DND-41 (cell line): ENCODE results near the gene ELN.

ENCODE experiments used
- ATAC-seq: fragments of 200-7000 bp; cut with Tn5 transposase; 3 replicates; pipeline ENCODE4 v1.9.1; 2021; ENCODE audit warnings: low read depth; ENCODE audit not compliant: insufficient read depth
- DNase-seq: peaks from one replicate; pipeline ENCODE4 v3.0.0-alpha.2; 2020
- H2AFZ ChIP-seq: 2 replicates; pipeline ENCODE4 v1.6.0; 2012; ENCODE audit warnings: low read depth, low read length
- H3K27ac ChIP-seq: 2 replicates; pipeline ENCODE4 v1.5.1; 2012; ENCODE audit warnings: low read length, inconsistent platforms
- H3K27me3 ChIP-seq: fragments of 200-600 bp; sonication (generic); 2 replicates; pipeline ENCODE4 v1.6.0; 2012; ENCODE audit warnings: low read length, mild to moderate bottlenecking, inconsistent platforms; ENCODE audit not compliant: insufficient read depth, poor library complexity
- H3K36me3 ChIP-seq: 2 replicates; pipeline ENCODE4 v1.5.1; 2012; ENCODE audit warnings: low read length, inconsistent platforms; ENCODE audit not compliant: insufficient read depth
- H3K4me1 ChIP-seq: 2 replicates; pipeline ENCODE4 v1.5.1; 2012; ENCODE audit warnings: mild to moderate bottlenecking, low read length; ENCODE audit not compliant: insufficient read depth
- H3K4me2 ChIP-seq: 2 replicates; pipeline ENCODE4 v1.6.0; 2012; ENCODE audit warnings: mild to moderate bottlenecking, moderate library complexity, low read length, inconsistent platforms; ENCODE audit not compliant: insufficient read depth
- H3K4me3 ChIP-seq, 2 experiments: fragments of 200-600 bp in 1 of 2; shearing (Covaris generic) in 1 of 2; 2 replicates each; pipeline ENCODE4 v1.5.1; 2012 to 2016; ENCODE audit warnings: inconsistent platforms in 2 of 2, low read length in 2 of 2, mild to moderate bottlenecking in 2 of 2, low read depth in 1 of 2, moderate library complexity in 1 of 2
- H3K79me2 ChIP-seq: 2 replicates; pipeline ENCODE4 v1.6.0; 2012; ENCODE audit warnings: low read length, inconsistent platforms; ENCODE audit not compliant: insufficient read depth
- H3K9ac ChIP-seq: 2 replicates; pipeline ENCODE4 v1.6.0; 2012; ENCODE audit warnings: low read depth, mild to moderate bottlenecking, inconsistent platforms, low read length, moderate library complexity
- H3K9me3 ChIP-seq: 2 replicates; pipeline ENCODE4 v1.5.1; 2012; ENCODE audit warnings: low read length, moderate library complexity, mild to moderate bottlenecking, inconsistent platforms; ENCODE audit not compliant: insufficient read depth, severe bottlenecking
- H4K20me1 ChIP-seq: 2 replicates; pipeline ENCODE4 v1.6.0; 2012; ENCODE audit warnings: low read length; ENCODE audit not compliant: insufficient read depth
- EZH2 ChIP-seq: IDR thresholded peaks from 3 replicates; pipeline ENCODE4 v1.6.1; 2012; ENCODE audit warnings: borderline replicate concordance, low read depth, mild to moderate bottlenecking, moderate library complexity, low read length, inconsistent platforms; ENCODE audit not compliant: severe bottlenecking
- TF ChIP-seq, protein P1 (sequence below): IDR thresholded peaks from 2 replicates; pipeline ENCODE4 v1.5.1; 2012; ENCODE audit warnings: borderline replicate concordance, low read length, moderate library complexity, mild to moderate bottlenecking; ENCODE audit not compliant: poor library complexity, severe bottlenecking; ENCODE audit errors: extremely low read depth

The ELN gene

DNA sequence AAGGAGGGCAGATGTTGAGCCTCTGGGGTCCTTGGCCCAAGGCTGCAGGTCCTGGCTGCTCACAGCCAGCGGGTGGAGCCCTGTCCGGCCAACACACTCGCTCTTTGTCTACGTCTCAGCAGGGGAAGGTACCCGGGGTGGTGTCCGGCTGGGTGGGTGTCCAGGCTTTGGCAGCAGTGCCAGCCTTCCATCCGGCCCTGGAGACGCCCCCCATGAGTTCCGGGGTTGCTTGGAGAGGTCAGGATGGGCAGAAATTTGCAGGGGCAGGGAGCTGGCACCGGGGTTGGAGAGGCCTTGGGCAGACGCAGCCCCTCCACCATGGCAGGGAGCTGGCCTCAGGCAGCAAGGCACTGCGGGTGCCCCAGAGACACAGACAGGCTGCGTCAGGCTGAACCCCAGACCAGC, 42.2 kb upstream of the ELN start:
- no peaks in the 10 kb centered on the region for H4K20me1 ChIP-seq
- H3K79me2 ChIP-seq: no peaks in the 10 kb centered on the region
- H2AFZ ChIP-seq: no peak overlapping the region

DNA sequence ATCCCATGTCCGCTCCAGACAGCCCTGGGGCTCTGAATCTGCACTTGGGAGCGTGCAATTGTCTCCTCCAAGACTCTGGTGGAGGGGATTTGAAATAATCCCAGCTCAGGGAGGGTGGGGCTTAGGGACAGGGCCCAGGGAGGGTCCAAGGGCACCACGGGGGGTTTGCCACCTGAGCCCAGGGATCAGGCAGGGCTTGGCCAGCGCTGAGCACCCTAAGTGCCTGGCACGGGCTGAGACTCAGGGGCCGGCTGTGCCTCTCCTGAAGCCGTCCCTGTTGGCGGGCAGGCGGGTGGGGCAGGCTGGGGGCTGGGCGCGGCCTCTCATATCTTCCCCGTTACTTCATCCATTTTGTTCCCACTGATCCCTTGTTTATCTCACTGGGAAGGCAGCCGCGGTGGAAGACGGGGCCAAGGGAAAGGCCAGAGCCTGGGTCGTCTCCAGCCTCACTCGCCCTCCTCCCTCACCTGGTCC, 41.8 kb upstream of the ELN start:
- ATAC-seq (no peak), DNase-seq (no peak)
- no peak overlapping the region for H3K27ac ChIP-seq
- H3K9ac ChIP-seq: no peak overlapping the region
- TF ChIP-seq, protein P1, sequence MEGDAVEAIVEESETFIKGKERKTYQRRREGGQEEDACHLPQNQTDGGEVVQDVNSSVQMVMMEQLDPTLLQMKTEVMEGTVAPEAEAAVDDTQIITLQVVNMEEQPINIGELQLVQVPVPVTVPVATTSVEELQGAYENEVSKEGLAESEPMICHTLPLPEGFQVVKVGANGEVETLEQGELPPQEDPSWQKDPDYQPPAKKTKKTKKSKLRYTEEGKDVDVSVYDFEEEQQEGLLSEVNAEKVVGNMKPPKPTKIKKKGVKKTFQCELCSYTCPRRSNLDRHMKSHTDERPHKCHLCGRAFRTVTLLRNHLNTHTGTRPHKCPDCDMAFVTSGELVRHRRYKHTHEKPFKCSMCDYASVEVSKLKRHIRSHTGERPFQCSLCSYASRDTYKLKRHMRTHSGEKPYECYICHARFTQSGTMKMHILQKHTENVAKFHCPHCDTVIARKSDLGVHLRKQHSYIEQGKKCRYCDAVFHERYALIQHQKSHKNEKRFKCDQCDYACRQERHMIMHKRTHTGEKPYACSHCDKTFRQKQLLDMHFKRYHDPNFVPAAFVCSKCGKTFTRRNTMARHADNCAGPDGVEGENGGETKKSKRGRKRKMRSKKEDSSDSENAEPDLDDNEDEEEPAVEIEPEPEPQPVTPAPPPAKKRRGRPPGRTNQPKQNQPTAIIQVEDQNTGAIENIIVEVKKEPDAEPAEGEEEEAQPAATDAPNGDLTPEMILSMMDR: no peak
- no peak for TF ChIP-seq EZH2
- no peaks in the 10 kb centered on the region for H3K36me3 ChIP-seq
- H3K4me3 ChIP-seq: no peak overlapping the region
- H3K9me3 ChIP-seq: no peaks in the 10 kb centered on the region
- no peaks in the 10 kb centered on the region for H3K4me1 ChIP-seq
- no peaks in the 10 kb centered on the region for H3K79me2 ChIP-seq
- H3K4me2 ChIP-seq: no peak overlapping the region
- no peaks in the 10 kb centered on the region for H4K20me1 ChIP-seq
- H2AFZ ChIP-seq: no peak overlapping the region
- H3K27me3 ChIP-seq: no peaks in the 10 kb centered on the region

More for the DNA sequence above, 42.2 kb upstream of the ELN start:
- ATAC-seq (no peak), DNase-seq (no peak)
- H3K9me3 ChIP-seq: no peaks in the 10 kb centered on the region
- H3K27me3 ChIP-seq: no peaks in the 10 kb centered on the region
- no peak overlapping the region for H3K4me2 ChIP-seq
- H3K27ac ChIP-seq: no peak overlapping the region
- H3K36me3 ChIP-seq: no peaks in the 10 kb centered on the region
- H3K9ac ChIP-seq: no peak overlapping the region
- TF ChIP-seq EZH2: no peak
- no peaks in the 10 kb centered on the region for H3K4me1 ChIP-seq
- H3K4me3 ChIP-seq: no peak overlapping the region

DNA sequence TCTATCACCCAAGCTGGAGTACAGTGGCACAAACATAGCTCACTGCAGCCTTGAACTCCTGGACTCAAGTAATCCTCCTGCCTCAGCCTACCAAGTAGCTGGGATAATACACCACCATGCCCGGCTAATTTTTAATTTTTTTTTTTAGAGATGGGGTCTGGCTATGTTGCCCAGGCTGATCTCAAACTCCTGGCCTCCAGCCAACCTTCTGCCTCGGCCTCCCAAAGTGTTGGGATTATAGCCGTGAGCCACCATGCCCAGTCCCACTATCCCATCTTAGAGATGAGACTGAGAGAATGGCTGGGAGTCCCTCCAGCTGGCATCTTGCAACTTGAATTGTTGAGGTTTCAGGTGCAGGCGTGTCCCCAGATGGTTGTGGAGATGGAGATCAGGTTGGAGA, 40.7 kb upstream of the ELN start:
- no peak overlapping the region for H2AFZ ChIP-seq
- no peaks in the 10 kb centered on the region for H3K9me3 ChIP-seq
- H4K20me1 ChIP-seq: no peaks in the 10 kb centered on the region
- ATAC-seq (no peak), DNase-seq (no peak)
- no peak overlapping the region for H3K27ac ChIP-seq
- H3K9ac ChIP-seq: no peak overlapping the region
- no peak overlapping the region for H3K4me3 ChIP-seq
- no peaks in the 10 kb centered on the region for H3K27me3 ChIP-seq
- no peaks in the 10 kb centered on the region for H3K79me2 ChIP-seq
- no peak overlapping the region for H3K4me2 ChIP-seq
- TF ChIP-seq, protein P1: no peak
- TF ChIP-seq EZH2: no peak
- H3K4me1 ChIP-seq: no peaks in the 10 kb centered on the region
- H3K36me3 ChIP-seq: no peaks in the 10 kb centered on the region

DNA sequence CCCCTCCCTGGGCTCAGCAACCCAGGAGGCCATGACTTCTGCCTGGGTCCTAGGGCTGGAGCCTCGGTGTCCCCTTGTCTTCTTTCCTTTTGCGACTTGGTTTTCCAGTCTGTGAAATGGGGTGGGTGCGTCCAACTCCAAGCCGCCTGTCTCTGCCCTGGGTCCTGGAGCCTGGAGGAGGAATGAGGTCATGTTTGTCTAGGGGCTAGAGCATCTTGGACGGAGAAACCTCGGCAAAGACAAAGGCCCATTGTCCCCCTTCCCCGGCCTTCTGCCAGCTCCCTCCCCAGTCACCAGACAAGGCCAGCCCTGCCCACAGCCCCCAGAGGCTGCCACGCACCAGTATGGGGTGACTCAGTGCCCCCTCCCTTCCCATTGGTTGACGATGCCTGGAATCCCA, 39.8 kb upstream of the ELN start:
- Histone ChIP-seq H2AFZ (no peak overlapping the region), H3K27me3 (no peaks in the 10 kb centered on the region), H4K20me1 (no peaks in the 10 kb centered on the region), H3K79me2 (no peaks in the 10 kb centered on the region), H3K4me1 (no peaks in the 10 kb centered on the region), H3K4me3 (no peak overlapping the region), H3K27ac (no peak overlapping the region), H3K4me2 (no peak overlapping the region), H3K9ac (no peak overlapping the region), H3K36me3 (no peaks in the 10 kb centered on the region), H3K9me3 (no peaks in the 10 kb centered on the region)
- no peak for ATAC-seq
- TF ChIP-seq, protein P1: no peak
- no peak for TF ChIP-seq EZH2
- DNase-seq: no peak
